ENCODE data around the gene ADGRF4. TPM values are rescaled to one million over a fixed set of nuclear protein-coding genes. Genes with fewer than 3 reads are reported as not detected.

Gene ADGRF4
- total RNA-seq, 2 donors from 2014 or later: not detected

- Histone ChIP-seq H3K9me3 (no peaks in the 10 kb centered on the region), H3K27me3 (replicated peaks; ENCODE audit: insufficient read depth) (no peaks in the 10 kb centered on the region), H3K36me3 (no peaks in the 10 kb centered on the region), H3K27ac (no peak overlapping the region), H3K4me1 (ENCODE audit: control insufficient read depth in 1 of 2, low read depth in 2 of 2) (no peaks in the 10 kb centered on the region), H3K4me3 (no peak overlapping the region)
- TF ChIP-seq CTCF (IDR thresholded peaks at IDR 0.05): no peak
- ATAC-seq (ENCODE audit: insufficient number of reproducible peaks, low FRiP score, low read depth) (no peak), DNase-seq (ENCODE audit: low spot score) (no peak)
Observed at GRCh38 chr6:47769982-47770381, 71.6 kb downstream of the ADGRF4 start.

Other genes starting within 250 kb of the ADGRF4 start
- gene CD2AP, start 220.8 kb upstream of the ADGRF4 start, total RNA-seq: 10 to 100 TPM; 27.1 to 29.1 TPM
- gene OPN5, start 83.5 kb downstream of the ADGRF4 start, total RNA-seq: not detected